Breast epithelium (tissue), 4 donors: ENCODE data around the gene CATSPER3. TPM values are rescaled to one million over a fixed set of nuclear protein-coding genes. Genes with fewer than 3 reads are reported as not detected.

Experiments used
- DNase-seq, 2 donors: peaks; one replicate each; pipeline ENCODE4 v3.0.0-alpha.2; 2019; ENCODE audit warnings: low spot score in 2 of 2
- H3K27ac ChIP-seq, 2 donors: fragments of 200-600 bp; sonication (generic) in 1 of 2; one replicate each; pipeline ENCODE4 v1.5.1; 2016 to 2019; ENCODE audit warnings: mild to moderate bottlenecking in 1 of 2
- H3K27me3 ChIP-seq, 2 donors: fragments of 200-600 bp; sonication (generic) in 1 of 2; one replicate each; pipeline versions ENCODE4 v1.5.1 to v1.6.0; 2017 to 2019; ENCODE audit warnings: control low read depth in 1 of 2, mild to moderate bottlenecking in 1 of 2
- H3K36me3 ChIP-seq: fragments of 200-600 bp; one replicate; pipeline ENCODE4 v1.5.1; 2019
- H3K4me1 ChIP-seq, 2 donors: fragments of 200-600 bp; sonication (generic); one replicate each; pipeline ENCODE4 v1.5.1; 2016 to 2019; ENCODE audit warnings: control low read depth in 1 of 2
- H3K4me3 ChIP-seq, 3 donors: fragments of 200-600 bp; sonication (generic); 1 replicate in 2 of 3; 2 replicates in 1 of 3; pipeline ENCODE4 v1.5.1; 2016 to 2019; ENCODE audit warnings: mild to moderate bottlenecking in 3 of 3, moderate library complexity in 2 of 3
- H3K9me3 ChIP-seq, 2 donors: fragments of 200-600 bp; sonication (generic) in 1 of 2; one replicate each; pipeline ENCODE4 v1.5.1; 2016 to 2019; ENCODE audit warnings: control low read depth in 1 of 2
- POLR2A ChIP-seq: fragments of 450-650 bp; IDR thresholded peaks from one replicate; pipeline ENCODE4 v1.6.1; 2016; ENCODE audit warnings: antibody characterized with exemption, mild to moderate bottlenecking, moderate library complexity
- POLR2AphosphoS5 ChIP-seq, 3 donors: sonication (generic); formaldehyde crosslinking; IDR thresholded peaks; one replicate each; pipeline ENCODE4 v1.6.1; 2017; ENCODE audit warnings: antibody characterized with exemption in 3 of 3
- intact Hi-C: fragments of 100-400 bp; cut with DNase I; formaldehyde crosslinking; loops from one replicate; pipeline ENCODE4 v1.15.1; 2023; ENCODE audit warnings: low total_unique reads
- total RNA-seq, 3 donors: library from RNA; depleted of rRNA; stranded (reverse); fragments of >200 nt; gene quantifications; one replicate each; pipeline ENCODE4 v1.1.0, GENCODE V29; 2016
- TF ChIP-seq, protein P1 (sequence below), 3 donors: fragments of 450-650 bp; IDR thresholded peaks; one replicate each; pipeline ENCODE4 v1.5.1; 2016 to 2017; ENCODE audit warnings: antibody characterized with exemption in 3 of 3, mild to moderate bottlenecking in 3 of 3, moderate library complexity in 3 of 3

Gene CATSPER3
- total RNA-seq, 3 donors from 2014 or later, result 0.32 to 0.44 TPM; not detected in 1

GRCh38 chr5:135034963-135035677 lies 67.4 kb downstream of the CATSPER3 start:
- intact Hi-C loops, result no loop called here
- Histone ChIP-seq H3K27ac (no peak overlapping the region), H3K27me3 (peaks cover 25 to 100% of the 10 kb centered on the region in 2 donors)

GRCh38 chr5:135035678-135036030 lies 67.9 kb downstream of the CATSPER3 start:
- Histone ChIP-seq H3K27me3 (peaks cover 30 to 100% of the 10 kb centered on the region in 2 donors), H3K27ac (no peak overlapping the region), H3K4me1 (peaks cover 17 to 22% of the 10 kb centered on the region in 2 donors), H3K9me3 (no peaks in the 10 kb centered on the region), H3K36me3 (no peaks in the 10 kb centered on the region), H3K4me3 (no peak overlapping the region)
- no peak for DNase-seq
- intact Hi-C loops, result no loop called here
- no peak for TF ChIP-seq POLR2A

More at GRCh38 chr5:135034963-135035677, 67.4 kb downstream of the CATSPER3 start:
- no peaks in the 10 kb centered on the region for H3K36me3 ChIP-seq
- no peak overlapping the region for H3K4me3 ChIP-seq
- H3K4me1 ChIP-seq, result peaks cover 17 to 22% of the 10 kb centered on the region in 2 donors
- DNase-seq, result no peak
- TF ChIP-seq, protein P1, sequence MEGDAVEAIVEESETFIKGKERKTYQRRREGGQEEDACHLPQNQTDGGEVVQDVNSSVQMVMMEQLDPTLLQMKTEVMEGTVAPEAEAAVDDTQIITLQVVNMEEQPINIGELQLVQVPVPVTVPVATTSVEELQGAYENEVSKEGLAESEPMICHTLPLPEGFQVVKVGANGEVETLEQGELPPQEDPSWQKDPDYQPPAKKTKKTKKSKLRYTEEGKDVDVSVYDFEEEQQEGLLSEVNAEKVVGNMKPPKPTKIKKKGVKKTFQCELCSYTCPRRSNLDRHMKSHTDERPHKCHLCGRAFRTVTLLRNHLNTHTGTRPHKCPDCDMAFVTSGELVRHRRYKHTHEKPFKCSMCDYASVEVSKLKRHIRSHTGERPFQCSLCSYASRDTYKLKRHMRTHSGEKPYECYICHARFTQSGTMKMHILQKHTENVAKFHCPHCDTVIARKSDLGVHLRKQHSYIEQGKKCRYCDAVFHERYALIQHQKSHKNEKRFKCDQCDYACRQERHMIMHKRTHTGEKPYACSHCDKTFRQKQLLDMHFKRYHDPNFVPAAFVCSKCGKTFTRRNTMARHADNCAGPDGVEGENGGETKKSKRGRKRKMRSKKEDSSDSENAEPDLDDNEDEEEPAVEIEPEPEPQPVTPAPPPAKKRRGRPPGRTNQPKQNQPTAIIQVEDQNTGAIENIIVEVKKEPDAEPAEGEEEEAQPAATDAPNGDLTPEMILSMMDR (IDR thresholded peaks at IDR 0.05), result no peak
- TF ChIP-seq POLR2A, result no peak
- no peak for TF ChIP-seq POLR2AphosphoS5 (IDR thresholded peaks at IDR 0.05)
- no peaks in the 10 kb centered on the region for H3K9me3 ChIP-seq

DNA sequence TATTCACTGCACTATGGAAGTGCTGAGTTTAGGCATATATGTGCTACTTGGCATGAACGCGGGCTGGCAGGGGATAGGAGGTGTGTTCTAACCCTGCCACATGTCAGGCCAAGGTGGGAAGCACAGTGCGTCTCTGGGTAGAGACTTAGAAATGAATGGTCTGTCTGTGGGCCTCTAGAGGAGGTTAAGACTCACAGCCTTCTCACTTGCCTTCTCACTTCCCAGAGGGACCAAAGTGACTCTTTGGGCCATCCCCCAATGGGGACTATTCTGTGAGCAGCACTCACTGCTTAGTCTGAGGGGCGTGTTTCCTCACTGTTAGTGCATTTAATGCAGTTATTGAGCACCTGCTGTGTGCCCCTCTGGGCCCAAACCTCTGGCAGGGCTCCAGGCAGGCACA lies 68.7 kb downstream of the CATSPER3 start:
- Histone ChIP-seq H3K27me3 (peaks cover 24 to 100% of the 10 kb centered on the region in 2 donors), H3K4me1 (peaks cover 9 to 15% of the 10 kb centered on the region in 2 donors), H3K4me3 (no peak overlapping the region), H3K9me3 (no peaks in the 10 kb centered on the region), H3K27ac (no peak overlapping the region), H3K36me3 (no peaks in the 10 kb centered on the region)
- intact Hi-C loops, result no loop called here
- TF ChIP-seq POLR2AphosphoS5 (IDR thresholded peaks at IDR 0.05) (no peak), POLR2A (no peak)
- TF ChIP-seq, protein P1 (IDR thresholded peaks at IDR 0.05), result no peak
- DNase-seq, result no peak

GRCh38 chr5:135037519-135038204 lies 70.0 kb downstream of the CATSPER3 start:
- TF ChIP-seq POLR2AphosphoS5 (IDR thresholded peaks at IDR 0.05), result no peak
- TF ChIP-seq POLR2A, result no peak
- TF ChIP-seq, protein P1 (IDR thresholded peaks at IDR 0.05), result no peak
- Histone ChIP-seq H3K27ac (no peak overlapping the region), H3K4me1 (peaks cover 7 to 14% of the 10 kb centered on the region in 2 donors), H3K9me3 (no peaks in the 10 kb centered on the region), H3K4me3 (no peak overlapping the region), H3K27me3 (peaks cover 23 to 93% of the 10 kb centered on the region in 2 donors), H3K36me3 (no peaks in the 10 kb centered on the region)
- DNase-seq, result no peak
- intact Hi-C loops, result no loop called here

DNA sequence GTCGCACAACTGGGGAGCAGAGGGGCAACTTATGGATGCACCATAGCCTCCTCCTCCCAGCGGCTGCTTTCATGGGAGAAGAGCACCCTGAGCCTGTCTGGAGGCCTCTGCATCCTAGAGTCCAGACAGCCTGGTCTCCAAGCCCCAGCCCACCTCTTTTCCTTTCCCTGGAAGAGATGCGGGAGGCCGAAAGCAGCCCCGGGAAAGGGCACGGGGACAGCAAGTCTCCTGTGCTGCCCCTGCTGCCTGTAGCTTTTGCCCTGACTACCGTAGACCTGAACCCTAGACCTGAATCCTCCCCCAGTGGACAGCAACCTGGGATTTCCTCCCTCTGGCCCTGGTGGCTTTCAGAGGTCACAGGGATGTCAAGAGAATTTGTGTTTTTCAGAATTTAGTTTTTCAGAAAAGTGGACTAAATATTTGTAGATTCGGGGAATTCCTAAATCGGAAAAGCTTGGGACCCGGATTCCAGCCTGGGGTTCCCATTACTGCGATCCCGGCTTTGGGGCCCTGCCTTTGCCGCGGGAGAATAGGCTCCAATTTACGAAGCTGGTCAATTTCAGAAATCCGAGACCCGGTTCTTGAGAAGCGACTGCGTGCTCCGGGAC lies 70.6 kb downstream of the CATSPER3 start:
- Histone ChIP-seq H3K4me3 (peak overlapping the region in 1 of 3 donors; percentile 59), H3K27me3 (peaks cover 23 to 93% of the 10 kb centered on the region in 2 donors), H3K9me3 (no peaks in the 10 kb centered on the region), H3K27ac (no peak overlapping the region), H3K4me1 (peaks cover under 1 to 14% of the 10 kb centered on the region in 2 donors), H3K36me3 (no peaks in the 10 kb centered on the region)
- intact Hi-C loops, result no loop called here
- TF ChIP-seq POLR2AphosphoS5 (IDR thresholded peaks at IDR 0.05) (no peak), POLR2A (no peak)
- TF ChIP-seq, protein P1 (IDR thresholded peaks at IDR 0.05), result no peak
- no peak for DNase-seq
